HepG2 (cell line): Measurements from ENCODE around the gene LEMD2. TPM values are rescaled to one million over a fixed set of nuclear protein-coding genes. Genes with fewer than 3 reads are reported as not detected.

Source experiments
- ATAC-seq: fragments of 200-7000 bp; cut with Tn5 transposase; 3 replicates; pipeline ENCODE4 v1.9.1; 2020; ENCODE audit warnings: mild to moderate bottlenecking, moderate library complexity
- BruUV-seq: library from RNA; stranded (reverse); fragments of 400-500 nt; replicated peaks from 2 replicates; lab custom pipeline; 2021; lab: Mats Ljungman, UMichigan
- CTCF ChIA-PET: fragments of 300-600 bp; formaldehyde crosslinking; extraction: SDS; loops from one replicate; lab custom pipeline; 2021; ENCODE audit warnings: low total read pairs, inconsistent platforms, low intra/inter-chr PET ratio; lab: Yijun Ruan, JAX
- POLR2A ChIA-PET: fragments of 350-600 bp; sonication (Branson Sonifier 250); formaldehyde crosslinking; loops from one replicate; lab custom pipeline; 2020; ENCODE audit warnings: antibody characterized with exemption, inconsistent platforms; lab: Yijun Ruan, JAX
- DNase-seq: peaks from one replicate; pipeline ENCODE4 v3.0.0-alpha.2; 2015; ENCODE audit warnings: low spot score
- FAIRE-seq: peaks from 3 replicates; lab custom pipeline; 2011; peaks lifted over from hg19 to GRCh38; lab: Jason Lieb, UNC
- H2AFZ ChIP-seq: one replicate; pipeline ENCODE4 v1.6.1; 2011; ENCODE audit warnings: low read length, inconsistent platforms
- H3K27ac ChIP-seq: fragments of 300-600 bp; 3 replicates; pipeline ENCODE4 v1.8.0; 2011; ENCODE audit warnings: mixed run types, mild to moderate bottlenecking, mixed read lengths, low read length, inconsistent platforms; ENCODE audit not compliant: insufficient read depth; ENCODE audit errors: extremely low read length
- H3K27me3 ChIP-seq, 2 experiments: fragments of 200-600 bp in 1 of 2; 2 replicates in 1 of 2; 3 replicates in 1 of 2; pipeline versions ENCODE4 v1.6.0 to v1.8.0; 2011; ENCODE audit warnings: low read length in 2 of 2, mild to moderate bottlenecking in 2 of 2, moderate library complexity in 2 of 2, inconsistent platforms in 1 of 2; ENCODE audit not compliant: insufficient read depth in 2 of 2, control insufficient read depth in 1 of 2
- H3K36me3 ChIP-seq, 2 experiments: fragments of 200-600 bp in 1 of 2; replicated peaks in 1 of 2; 2 replicates in 1 of 2; 3 replicates in 1 of 2; pipeline versions ENCODE4 v1.5.1 to v1.8.0; 2011; ENCODE audit warnings: low read length in 2 of 2, inconsistent platforms in 1 of 2; ENCODE audit not compliant: insufficient read depth in 2 of 2, control insufficient read depth in 1 of 2
- H3K4me1 ChIP-seq: 2 replicates; pipeline ENCODE4 v1.5.1; 2012; ENCODE audit warnings: low read length, inconsistent platforms; ENCODE audit not compliant: insufficient read depth
- H3K4me2 ChIP-seq: 2 replicates; pipeline ENCODE4 v1.6.0; 2011; ENCODE audit warnings: low read depth, low read length, inconsistent platforms
- H3K4me3 ChIP-seq, 3 experiments: fragments of 200-600 bp in 1 of 3; sonication (generic), shearing (Covaris generic) in 1 of 3; replicated peaks in 1 of 3; 2 replicates each; pipeline ENCODE4 v1.5.1; 2011 to 2016; ENCODE audit warnings: low read length in 3 of 3, inconsistent platforms in 2 of 3, low read depth in 2 of 3, mild to moderate bottlenecking in 2 of 3, control low read depth in 1 of 3, mixed read lengths in 1 of 3; ENCODE audit not compliant: insufficient read depth in 1 of 3
- H3K79me2 ChIP-seq: one replicate; pipeline ENCODE4 v1.6.1; 2011; ENCODE audit warnings: low read length, inconsistent platforms; ENCODE audit not compliant: insufficient read depth
- H3K9ac ChIP-seq: 2 replicates; pipeline ENCODE4 v1.6.0; 2011; ENCODE audit warnings: mild to moderate bottlenecking, low read depth, low read length, inconsistent platforms; ENCODE audit not compliant: insufficient read depth
- H3K9me3 ChIP-seq: 2 replicates; pipeline ENCODE4 v1.5.1; 2012; ENCODE audit warnings: mild to moderate bottlenecking, low read length
- H4K20me1 ChIP-seq: 2 replicates; pipeline ENCODE4 v1.6.0; 2011; ENCODE audit warnings: inconsistent platforms, mild to moderate bottlenecking, low read length, moderate library complexity; ENCODE audit not compliant: insufficient read depth
- BHLHE40 ChIP-seq: IDR thresholded peaks from 2 replicates; pipeline ENCODE4 v1.6.1; 2011; ENCODE audit warnings: low read length, improper control_type of control experiment
- LRRFIP1 ChIP-seq: sonication (generic); formaldehyde crosslinking; conservative IDR thresholded peaks from 2 replicates; pipeline ENCODE4 v1.4.0; 2020; ENCODE audit warnings: missing genetic modification reagents
- MNT ChIP-seq: fragments of 450-650 bp; IDR thresholded peaks from 2 replicates; pipeline ENCODE4 v1.6.1; 2016
- NR3C1 ChIP-seq: sonication (generic); formaldehyde crosslinking; IDR thresholded peaks from 2 replicates; pipeline ENCODE4 v1.4.0; 2020; ENCODE audit warnings: missing genetic modification reagents
- SP5 ChIP-seq: IDR thresholded peaks from 2 replicates; pipeline ENCODE4 v1.6.1; 2016; ENCODE audit warnings: low read depth, borderline replicate concordance
- TAF1 ChIP-seq: sonication (generic); formaldehyde crosslinking; IDR thresholded peaks from 2 replicates; pipeline ENCODE4 v1.4.0; 2020; ENCODE audit warnings: missing genetic modification reagents
- TBP ChIP-seq: sonication (generic); formaldehyde crosslinking; IDR thresholded peaks from 2 replicates; pipeline ENCODE4 v1.5.0; 2020; ENCODE audit warnings: missing genetic modification reagents
- TCF12 ChIP-seq, 2 experiments: fragments of 450-650 bp in 1 of 2; sonication (generic) in 1 of 2; formaldehyde crosslinking in 1 of 2; IDR thresholded peaks; 2 replicates each; pipeline versions ENCODE4 v1.6.1 to v1.8.0; 2017 to 2022; ENCODE audit warnings: antibody characterized with exemption in 1 of 2, mild to moderate bottlenecking in 1 of 2, missing genetic modification reagents in 1 of 2, moderate library complexity in 1 of 2
- ZBTB42 ChIP-seq: sonication (generic); formaldehyde crosslinking; IDR thresholded peaks from 2 replicates; pipeline ENCODE4 v1.5.0; 2020; ENCODE audit warnings: mild to moderate bottlenecking, missing genetic modification reagents
- ZNF280B ChIP-seq: sonication (generic); formaldehyde crosslinking; IDR thresholded peaks from 2 replicates; pipeline ENCODE4 v1.5.0; 2020; ENCODE audit warnings: missing genetic modification reagents, mild to moderate bottlenecking, borderline replicate concordance
- ZNF768 ChIP-seq: sonication (generic); formaldehyde crosslinking; IDR thresholded peaks from 2 replicates; pipeline ENCODE4 v1.4.0; 2020; ENCODE audit warnings: missing genetic modification reagents
- ZUFSP ChIP-seq: sonication (generic); formaldehyde crosslinking; IDR thresholded peaks from 2 replicates; pipeline ENCODE4 v1.9.0; 2021; ENCODE audit warnings: missing genetic modification reagents, mild to moderate bottlenecking, borderline replicate concordance
- WGBS: methylation state at CpG from one replicate; pipeline ENCODE4 v1.1.6; 2017; ENCODE audit warnings: low lambda C conversion rate; 5-methylcytosine and 5-hydroxymethylcytosine counted together
- in situ Hi-C: cut with HindIII; loops from 2 replicates; pipeline ENCODE4 v1.10.0; 2017; ENCODE audit warnings: low pct_unique_long_range_greater_than_20kb; ENCODE audit not compliant: extremely low pct_ligation_motif_present
- intact Hi-C: fragments of 100-400 bp; cut with micrococcal nuclease; formaldehyde crosslinking; loops from one replicate; pipeline ENCODE4 v1.10.0; 2022; ENCODE audit not compliant: unreplicated experiment
- polyA plus RNA-seq, 8 experiments: library from polyadenylated mRNA; depleted of rRNA in 3 of 8; stranded (reverse) in 7 of 8; unstranded in 1 of 8; fragments of >200 nt; fragmentation: Illumina TruSeq in 4 of 8; extraction: Trizol in 4 of 8; gene quantifications; 2 replicates each; pipeline versions ENCODE4 v1.2.1 to v1.2.3, GENCODE V29; 2011 to 2016; ENCODE audit warnings: low read depth in 4 of 8, missing spikeins in 1 of 8, mixed read lengths in 1 of 8; ENCODE audit not compliant: insufficient read depth in 1 of 8
- total RNA-seq, 5 experiments: library from RNA; depleted of rRNA; stranded (reverse); fragments of >200 nt; fragmentation: Illumina TruSeq; extraction: Trizol; gene quantifications; 2 replicates each; pipeline ENCODE4 v1.2.3, GENCODE V29; 2016; ENCODE audit warnings: low read depth in 1 of 5
- TF ChIP-seq, protein P1 (sequence below): sonication (generic); formaldehyde crosslinking; IDR thresholded peaks from 2 replicates; pipeline ENCODE4 v1.4.0; 2020; ENCODE audit warnings: mild to moderate bottlenecking, missing genetic modification reagents

LEMD2 gene
- total and polyA plus RNA-seq, 2 of the 13 experiments (the other 11 are each of a cell fraction or from before 2014, with no cell fraction given) = 45.2 to 62.9 TPM

- no peak for TF ChIP-seq LRRFIP1 (CRISPR knock-in tag)
These were observed 57.1 kb downstream of the LEMD2 start (continued) for GRCh38 chr6:33731751-33732282.

- ATAC-seq = no peak
- WGBS = 55% methylated on average over 6 of the region's 7 CpGs
- no peak for DNase-seq
- ChIA-PET POLR2A (no interaction called here), CTCF (no interaction called here)
- Histone ChIP-seq H3K79me2 (no peaks in the 10 kb centered on the region), H3K27me3 (peaks cover 0 to 4% of the 10 kb centered on the region in 2 experiments; a peak in 3 of 5 replicates), H3K4me1 (peaks cover 15% of the 10 kb centered on the region), H3K4me3 (no peak overlapping the region), H2AFZ (no peak overlapping the region), H3K9ac (no peak overlapping the region), H3K27ac (no peak overlapping the region), H3K36me3 (no peaks in the 10 kb centered on the region), H3K4me2 (no peak overlapping the region), H3K9me3 (no peaks in the 10 kb centered on the region), H4K20me1 (no peaks in the 10 kb centered on the region)
- BruUV-seq = no TSS peak
- TF ChIP-seq TAF1 (CRISPR knock-in tag) = no peak
- TF ChIP-seq MNT = peak; percentile 97
- TF ChIP-seq, protein P1, sequence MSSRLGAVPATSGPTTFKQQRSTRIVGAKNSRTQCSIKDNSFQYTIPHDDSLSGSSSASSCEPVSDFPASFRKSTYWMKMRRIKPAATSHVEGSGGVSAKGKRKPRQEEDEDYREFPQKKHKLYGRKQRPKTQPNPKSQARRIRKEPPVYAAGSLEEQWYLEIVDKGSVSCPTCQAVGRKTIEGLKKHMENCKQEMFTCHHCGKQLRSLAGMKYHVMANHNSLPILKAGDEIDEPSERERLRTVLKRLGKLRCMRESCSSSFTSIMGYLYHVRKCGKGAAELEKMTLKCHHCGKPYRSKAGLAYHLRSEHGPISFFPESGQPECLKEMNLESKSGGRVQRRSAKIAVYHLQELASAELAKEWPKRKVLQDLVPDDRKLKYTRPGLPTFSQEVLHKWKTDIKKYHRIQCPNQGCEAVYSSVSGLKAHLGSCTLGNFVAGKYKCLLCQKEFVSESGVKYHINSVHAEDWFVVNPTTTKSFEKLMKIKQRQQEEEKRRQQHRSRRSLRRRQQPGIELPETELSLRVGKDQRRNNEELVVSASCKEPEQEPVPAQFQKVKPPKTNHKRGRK = no peak
- TF ChIP-seq TBP (CRISPR knock-in tag) = no peak
- no peak for TF ChIP-seq ZUFSP
- no peak for TF ChIP-seq SP5 (CRISPR knock-in tag)
- 0 out of 2 replicates have a peak, but pooled peaks have one; percentile 47 for TF ChIP-seq BHLHE40
- TF ChIP-seq ZNF768 (CRISPR knock-in tag) = no peak
- no peak for TF ChIP-seq ZBTB42
- no peak for TF ChIP-seq TCF12 (IDR thresholded peaks at IDR 0.05)
- no peak for TF ChIP-seq TCF12 (CRISPR knock-in tag; IDR thresholded peaks at IDR 0.05)
- TF ChIP-seq NR3C1 (CRISPR knock-in tag) = no peak
- no peak for TF ChIP-seq ZNF280B (CRISPR knock-in tag)
- FAIRE-seq = no peak
- intact Hi-C loops = no loop called here
- in situ Hi-C loops = no loop called here
These were observed 57.9 kb downstream of the LEMD2 start for GRCh38 chr6:33731035-33731434.
